Adrenal gland (tissue), 19 donors: Measurements from ENCODE around the gene AMN1. TPM values are rescaled to one million over a fixed set of nuclear protein-coding genes. Genes with fewer than 3 reads are reported as not detected.

Experiments used
- DNase-seq, 7 donors: peaks; one replicate each; pipeline ENCODE4 v3.0.0-alpha.2; 2019 to 2020
- H3K27ac ChIP-seq, 5 donors: fragments of 200-600 bp; sonication (generic) in 4 of 5; 1 replicate in 3 of 5; 2 replicates in 2 of 5; pipeline versions ENCODE4 v1.5.1 to v1.8.0; 2016 to 2020; ENCODE audit warnings: mild to moderate bottlenecking in 1 of 5
- H3K27me3 ChIP-seq: fragments of 200-600 bp; 2 replicates; pipeline ENCODE4 v1.8.0; 2021
- H3K36me3 ChIP-seq, 2 donors: fragments of 200-600 bp; replicated peaks in 1 of 2; 1 replicate in 1 of 2; 2 replicates in 1 of 2; pipeline versions ENCODE4 v1.5.1 to v1.8.0; 2018 to 2022
- H3K4me1 ChIP-seq, 2 donors: fragments of 200-600 bp; replicated peaks in 1 of 2; 1 replicate in 1 of 2; 2 replicates in 1 of 2; pipeline versions ENCODE4 v1.5.1 to v1.8.0; 2018 to 2021
- H3K4me3 ChIP-seq, 4 donors: fragments of 200-600 bp; sonication (generic) in 3 of 4; one replicate each; pipeline ENCODE4 v1.5.1; 2016 to 2018
- H3K9me3 ChIP-seq, 3 donors: fragments of 200-600 bp; sonication (generic) in 1 of 3; replicated peaks in 1 of 3; 1 replicate in 2 of 3; 2 replicates in 1 of 3; pipeline versions ENCODE4 v1.5.1 to v1.8.0; 2016 to 2021
- CTCF ChIP-seq, 6 experiments: fragments of 450-650 bp in 4 of 6; fragments of 200-600 bp in 2 of 6; sonication (generic) in 1 of 6; IDR thresholded peaks; 1 replicate in 5 of 6; 2 replicates in 1 of 6; pipeline versions ENCODE4 v1.5.1 to v1.8.0; 2016 to 2021; ENCODE audit warnings: antibody characterized with exemption in 6 of 6, mild to moderate bottlenecking in 2 of 6, moderate library complexity in 1 of 6
- POLR2A ChIP-seq, 2 donors: fragments of 450-650 bp; IDR thresholded peaks; one replicate each; pipeline ENCODE4 v1.6.1; 2017; ENCODE audit warnings: antibody characterized with exemption in 2 of 2, mild to moderate bottlenecking in 2 of 2, moderate library complexity in 1 of 2
- WGBS, 4 donors: extraction: QIAGEN DNeasy Blood & Tissue Kit in 2 of 4; methylation state at CpG; one replicate each; pipeline versions ENCODE4 v1.1.5 to v1.1.7; 2013 to 2017; 5-methylcytosine and 5-hydroxymethylcytosine counted together
- intact Hi-C, 2 donors: fragments of 100-400 bp; cut with DNase I; formaldehyde crosslinking; loops; one replicate each; pipeline versions ENCODE4 v1.14.1 to v1.15.0; 2022 to 2023
- long read RNA-seq, 10 donors: library from polyadenylated mRNA in 3 of 10; unstranded in 2 of 10; stranded (forward) in 1 of 10; transcript quantifications; one replicate each; pipeline ENCODE4 v2.0.0 and lab custom pipeline, GENCODE V29; 2021 to 2026
- polyA plus RNA-seq, 3 donors: library from polyadenylated mRNA; stranded (reverse); fragments of 200-250 nt in 2 of 3; fragments of 350-450 nt in 1 of 3; fragmentation: Illumina TruSeq in 1 of 3; extraction: RNeasy Lipid Tissue Mini Kit (QIAGEN cat#74804) in 1 of 3; gene quantifications; one replicate each; pipeline ENCODE4 v1.2.3, GENCODE V29; 2013 to 2014
- total RNA-seq, 9 donors: library from RNA; depleted of rRNA in 4 of 9; stranded (reverse); fragments of >200 nt in 4 of 9; fragments of 120-200 nt in 1 of 9; fragmentation: NEBNext Ultra II Directional in 1 of 9; extraction: Animal tissue kit (Norgen Biotek cat#: 25700) in 1 of 9; gene quantifications; one replicate each; pipeline versions ENCODE4 v1.1.0 to v1.2.4, GENCODE V29; 2013 to 2023
- donor health status: healthy with polysubstance abuse.
- donor health status: Bipolar disorder and iron deficiency.
- donor health status: DM: yes; HTN: yes; CAD: no.
- donor health status: DM: no; HTN: no; CAD: no.
- donor health status: DM: no; HTN: no; CAD: no.
- donor health status: DM: yes; HTN: yes; CAD: no.

The AMN1 gene
- total RNA-seq, result 10 to 100 TPM in 7 of 9 donors, 1 to 10 TPM in 2; 9.3 to 36.7 (median 15.5) TPM
- 10 to 100 TPM in 1 of 3 donors, 1 to 10 TPM in 2; 7.2 to 13.9 (median 8.9) TPM for polyA plus RNA-seq
- long read RNA-seq, donor 1, transcript AMN1-201 (7 exons, 2,110 nt), result major isoform, 10 of 13 reads
- long read RNA-seq, donor 1, partial matches to known transcripts, result 0 of 13 reads
- long read RNA-seq, donor 1, other reads (novel, unspliced or antisense), result 0 of 13 reads
- long read RNA-seq, donor 2, transcript AMN1-211 (6 exons, 880 nt), result major isoform, 5 of 11 reads
- long read RNA-seq, donor 2, transcript AMN1-201 (7 exons, 2,110 nt), result major isoform, 5 of 11 reads
- long read RNA-seq, donor 2, partial matches to known transcripts, result 0 of 11 reads
- long read RNA-seq, donor 2, other reads (novel, unspliced or antisense), result 0 of 11 reads
- long read RNA-seq, donor 3, partial matches to known transcripts, result 0 of 6 reads
- long read RNA-seq, donor 3, other reads (novel, unspliced or antisense), result 0 of 6 reads
- long read RNA-seq, donor 4, partial matches to known transcripts, result 1 of 11 reads
- long read RNA-seq, donor 4, other reads (novel, unspliced or antisense), result 1 of 11 reads
- long read RNA-seq, donor 5, transcript AMN1-201 (7 exons, 2,110 nt), result major isoform, 8 of 12 reads
- long read RNA-seq, donor 5, partial matches to known transcripts, result 0 of 12 reads
- long read RNA-seq, donor 5, other reads (novel, unspliced or antisense), result 2 of 12 reads
- long read RNA-seq, donor 6, partial matches to known transcripts, result 1 of 7 reads
- long read RNA-seq, donor 6, other reads (novel, unspliced or antisense), result 1 of 7 reads
- long read RNA-seq, donor 7, partial matches to known transcripts, result 0 of 3 reads
- long read RNA-seq, donor 7, other reads (novel, unspliced or antisense), result 0 of 3 reads
- long read RNA-seq, donor 8, partial matches to known transcripts, result 0 of 8 reads
- long read RNA-seq, donor 8, other reads (novel, unspliced or antisense), result 0 of 8 reads
- long read RNA-seq, donor 9, transcript AMN1-201 (7 exons, 2,110 nt), result major isoform, 7 of 17 reads
- long read RNA-seq, donor 9, partial matches to known transcripts, result 6 of 17 reads
- long read RNA-seq, donor 9, other reads (novel, unspliced or antisense), result 0 of 17 reads
- long read RNA-seq, donor 10, partial matches to known transcripts, result 0 of 1 reads
- long read RNA-seq, donor 10, other reads (novel, unspliced or antisense), result 0 of 1 reads

- DNase-seq, result peak; percentile 98 to 100 (median 99)
- no peaks in the 10 kb centered on the region for H3K27me3 ChIP-seq
- WGBS, 4 donors, result 2 to 18% (median 5%) methylated on average over 5 to 59 of the region's 59 CpGs
- H3K4me1 ChIP-seq, result peaks cover 0 to 53% of the 10 kb centered on the region in 2 donors
- H3K9me3 ChIP-seq, result peaks cover 0 to 6% (median 0%) of the 10 kb centered on the region in 3 donors
- peak within 1 kb of the TSS; percentile 4 to 77 (median 62) for H3K4me3 ChIP-seq
- peak within 1 kb of the TSS; percentile 83 to 97 (median 93) for H3K27ac ChIP-seq
- intact Hi-C loops, result no loop called here
- peak in 3 of 6 experiments; percentile 20 to 28 (median 23) for TF ChIP-seq CTCF (IDR thresholded peaks at IDR 0.05)
- TF ChIP-seq POLR2A (IDR thresholded peaks at IDR 0.05), result peak; percentile 62 to 94
- no peaks in the 10 kb centered on the region for H3K36me3 ChIP-seq
These were observed at the start of gene AMN1 for GRCh38 chr12:31728917-31729640. Gene AMN1, minus strand, starts transcription at chr12:31729021. Its CDS starts 13 bp downstream, at chr12:31729008.

- Histone ChIP-seq H3K4me3 (no peak overlapping the region), H3K9me3 (no peaks in the 10 kb centered on the region), H3K4me1 (peaks cover 0 to 7% of the 10 kb centered on the region in 2 donors), H3K27me3 (no peaks in the 10 kb centered on the region), H3K27ac (no peak overlapping the region), H3K36me3 (no peaks in the 10 kb centered on the region)
- 59 to 77% (median 63%) methylated on average over 1 to 2 of the region's 2 CpGs for WGBS, 4 donors
- no peak for TF ChIP-seq CTCF (IDR thresholded peaks at IDR 0.05)
- TF ChIP-seq POLR2A (IDR thresholded peaks at IDR 0.05), result no peak
- intact Hi-C loops, result loop anchor here in 1 of 2 donors (10.0 kb wide), 1 partner anchor 89 kb away; no protein-coding TSS in a partner anchor
- DNase-seq, result no peak
These were observed 45.0 kb upstream of the AMN1 start for GRCh38 chr12:31773867-31774266.

- no peak overlapping the region for H3K27ac ChIP-seq
- peak in 1 of 7 donors; percentile 32 for DNase-seq
- peaks cover 0 to 7% of the 10 kb centered on the region in 2 donors for H3K4me1 ChIP-seq
- TF ChIP-seq POLR2A (IDR thresholded peaks at IDR 0.05) (no peak), CTCF (IDR thresholded peaks at IDR 0.05) (no peak)
- H3K4me3 ChIP-seq, result no peak overlapping the region
- H3K9me3 ChIP-seq, result no peaks in the 10 kb centered on the region
- WGBS, 4 donors, result 56 to 71% (median 60%) methylated on average over 1 to 2 of the region's 2 CpGs
- no peaks in the 10 kb centered on the region for H3K27me3 ChIP-seq
- intact Hi-C loops, result loop anchor here in 1 of 2 donors (10.0 kb wide), 1 partner anchor 88 kb away; no protein-coding TSS in a partner anchor
- no peaks in the 10 kb centered on the region for H3K36me3 ChIP-seq
These were observed 44.5 kb upstream of the AMN1 start for GRCh38 chr12:31773223-31773750.
